ENCODE measurements around the gene EPDR1.

Gene EPDR1

DNA sequence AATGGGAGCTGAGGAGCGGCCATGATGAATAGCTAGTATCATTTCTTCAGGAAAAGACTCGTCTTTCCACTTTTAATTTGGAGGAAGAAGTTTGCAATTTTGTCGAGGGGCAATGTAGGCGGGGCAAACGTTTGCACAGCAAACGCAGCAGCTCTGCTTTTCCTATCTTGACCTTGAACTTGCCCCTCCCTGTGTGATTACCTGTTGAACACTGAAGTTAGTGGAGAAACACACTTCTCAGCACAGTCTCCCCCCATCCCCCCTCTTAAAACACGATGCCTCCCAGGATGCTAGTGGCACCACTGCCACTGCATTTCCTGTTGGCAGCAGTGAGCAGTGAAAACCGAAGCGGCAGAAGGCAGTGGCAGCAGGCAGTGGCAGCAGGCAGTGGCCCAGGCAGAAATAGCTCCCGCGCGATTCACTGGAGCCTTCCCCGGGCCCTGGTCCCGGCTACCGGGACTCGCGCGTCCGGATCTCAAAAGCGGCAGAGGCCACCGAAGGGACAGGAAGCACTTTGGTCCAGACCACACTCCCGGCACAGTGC is at the start of gene EPDR1:
Gene EPDR1, plus strand, starts transcription at position 336 of the 544 bp plus-strand sequence. CDS start 300 bp downstream, outside the sequence.
- DNase-seq: no peak

- DNase-seq: no peak
Observed at GRCh38 chr7:37882086-37882485, 38.4 kb upstream of the EPDR1 start.

DNA sequence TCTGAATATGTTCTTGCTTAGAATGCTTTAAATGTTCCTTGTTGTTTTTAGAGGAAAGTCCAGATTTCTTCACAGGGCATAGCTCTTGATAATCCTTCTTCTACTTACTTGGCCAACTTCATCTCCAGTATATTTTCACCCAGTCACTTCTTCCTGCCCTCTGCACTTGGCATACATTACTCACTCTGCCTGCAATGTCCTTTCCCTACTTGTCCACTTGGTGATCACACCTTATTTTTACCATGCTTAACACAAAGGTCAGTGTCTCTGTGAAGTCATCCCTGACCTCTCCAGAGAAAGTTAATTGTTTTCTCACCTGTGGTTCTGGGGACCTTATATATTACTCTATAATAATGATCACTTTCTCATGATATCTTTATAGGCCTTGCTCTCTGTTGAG is 27.1 kb upstream of the EPDR1 start:
- DNase-seq: no peak

GRCh38 chr7:37894671-37895070 is 25.8 kb upstream of the EPDR1 start:
- no peak for DNase-seq

DNA sequence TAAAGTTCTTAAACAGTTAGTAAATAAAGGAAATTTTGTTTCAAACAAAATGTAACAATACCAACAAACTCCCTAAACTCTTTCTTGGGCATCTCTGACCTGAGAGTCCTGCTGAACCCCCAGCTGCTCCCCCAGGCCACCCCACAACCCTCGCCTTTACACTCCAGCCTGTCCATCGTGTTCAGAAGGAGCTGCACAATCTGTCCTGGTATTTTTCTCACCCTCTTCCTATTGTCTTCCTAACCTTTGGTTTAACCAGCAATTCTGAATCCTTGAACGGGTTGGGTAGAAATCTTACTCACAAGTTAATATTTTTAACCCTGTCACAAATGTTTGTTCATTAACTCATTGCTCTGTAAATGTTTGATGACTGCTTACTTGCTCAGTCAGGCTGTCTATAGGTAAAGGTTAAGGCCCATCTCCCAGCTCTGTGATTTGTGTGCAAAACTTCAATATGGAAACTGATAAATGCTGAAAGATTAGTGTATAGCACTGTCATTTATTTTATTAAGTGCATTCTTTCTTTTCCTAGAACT is 20.7 kb upstream of the EPDR1 start:
- DNase-seq: no peak

DNA sequence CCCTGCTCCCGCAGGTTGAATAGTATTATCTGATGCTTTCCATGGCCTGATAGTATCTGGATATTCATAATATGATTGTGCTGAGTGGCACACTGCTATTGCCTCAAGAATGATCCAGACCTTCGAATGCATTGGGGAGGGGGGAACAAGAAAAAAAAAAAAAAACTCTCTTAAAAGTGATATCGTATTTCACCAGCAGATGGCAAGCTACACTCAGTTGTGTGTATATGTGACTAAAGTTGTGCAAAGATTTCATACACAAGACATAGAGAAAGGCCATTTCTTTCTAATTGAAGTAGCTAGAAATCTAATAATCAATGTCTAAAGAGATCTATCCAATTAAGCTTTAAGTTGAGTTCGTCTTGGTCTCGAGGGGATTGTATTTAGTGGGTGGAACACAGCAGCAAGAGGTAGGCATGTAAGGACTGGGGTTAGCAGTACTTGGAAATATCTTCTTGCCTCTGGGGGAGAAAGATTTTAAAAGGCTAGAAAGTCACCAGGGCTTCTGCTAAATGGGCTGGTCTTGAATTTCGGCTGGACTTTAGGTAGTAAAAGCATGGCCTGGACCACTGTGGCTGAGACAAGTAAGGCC is 19.1 kb upstream of the EPDR1 start:
- no peak for DNase-seq

GRCh38 chr7:37901890-37902524 is 18.4 kb upstream of the EPDR1 start:
- no peak for DNase-seq

GRCh38 chr7:37908221-37908788 is 12.1 kb upstream of the EPDR1 start:
- no peak for DNase-seq

GRCh38 chr7:37912756-37913155 is 7.7 kb upstream of the EPDR1 start:
- DNase-seq: no peak

DNA sequence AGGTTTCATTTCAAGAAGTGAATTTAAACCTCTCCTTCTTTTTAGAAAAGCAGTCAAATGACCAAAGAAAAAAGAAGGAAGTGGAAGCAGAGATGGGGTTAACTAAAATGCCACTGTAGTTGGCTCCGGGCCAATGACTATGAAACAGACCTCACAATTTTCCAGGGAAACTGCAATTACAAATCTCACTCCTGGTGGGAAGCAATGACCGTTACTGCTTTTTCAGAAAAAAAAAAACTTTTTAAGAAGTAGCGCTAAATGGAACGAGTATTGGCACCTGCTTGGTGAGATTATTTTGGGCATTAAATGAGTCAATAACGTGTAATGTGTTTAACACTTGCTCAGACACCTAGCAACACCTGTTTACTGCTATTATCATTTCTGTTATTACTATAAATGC is 5.0 kb upstream of the EPDR1 start:
- no peak for DNase-seq

DNA sequence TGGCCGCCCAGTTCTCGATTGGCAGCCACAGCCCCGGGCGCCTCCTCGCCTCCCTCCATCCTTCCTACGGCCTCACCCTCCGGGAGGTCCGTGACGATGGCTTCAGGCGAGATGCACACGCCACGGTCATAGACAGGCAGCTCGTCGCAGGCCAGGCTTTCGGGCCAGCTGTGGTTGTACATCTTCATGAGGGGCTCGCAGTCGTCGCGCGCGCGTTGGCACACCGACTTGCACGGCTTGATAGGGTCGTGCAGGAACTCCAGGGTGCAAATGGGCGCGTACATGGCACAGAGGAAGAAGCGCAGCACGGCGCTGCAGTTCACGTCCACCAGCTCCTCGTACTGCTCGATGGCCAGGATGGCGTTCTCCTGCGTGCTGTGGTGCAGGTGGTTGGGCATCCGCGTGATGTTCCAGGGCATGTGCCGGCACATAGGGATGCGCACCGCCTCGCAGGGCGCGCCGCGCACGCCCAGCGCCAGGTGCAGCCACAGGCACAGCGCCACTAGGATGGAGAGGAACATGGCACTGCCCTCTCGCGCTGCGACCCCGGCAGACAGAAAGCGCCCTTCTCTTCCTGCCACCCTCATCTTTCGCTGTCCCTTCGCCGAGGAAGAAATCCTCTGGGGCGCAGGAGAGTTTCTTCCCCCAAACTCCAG is 4.3 kb upstream of the EPDR1 start:
- DNase-seq: no peak

- no peak for DNase-seq
Observed at GRCh38 chr7:37916673-37917660, 3.5 kb upstream of the EPDR1 start, which contains the start of gene SFRP4. Gene SFRP4, minus strand, starts transcription at chr7:37916817. Its CDS starts 280 bp downstream, at chr7:37916537.

DNA sequence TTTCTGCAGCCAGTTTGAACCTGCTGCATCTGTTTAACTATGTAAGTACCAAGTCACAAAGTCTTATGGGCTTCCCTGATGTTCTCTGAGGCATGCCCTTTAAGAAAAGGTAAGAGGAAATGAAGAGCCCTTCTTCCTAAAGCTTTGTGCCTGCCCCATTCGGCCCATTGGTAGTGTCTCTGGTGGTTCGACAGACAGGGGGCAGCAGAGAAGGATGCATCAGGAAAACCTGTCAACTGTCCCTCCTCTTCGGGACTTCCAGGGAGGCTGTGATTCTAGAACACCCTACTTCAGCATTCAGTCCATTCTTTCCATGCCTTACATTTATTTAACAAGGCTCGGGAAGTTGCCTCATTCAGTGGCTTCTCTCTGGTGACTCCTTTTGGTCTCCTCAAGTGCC is 1.9 kb upstream of the EPDR1 start:
- no peak for DNase-seq

DNA sequence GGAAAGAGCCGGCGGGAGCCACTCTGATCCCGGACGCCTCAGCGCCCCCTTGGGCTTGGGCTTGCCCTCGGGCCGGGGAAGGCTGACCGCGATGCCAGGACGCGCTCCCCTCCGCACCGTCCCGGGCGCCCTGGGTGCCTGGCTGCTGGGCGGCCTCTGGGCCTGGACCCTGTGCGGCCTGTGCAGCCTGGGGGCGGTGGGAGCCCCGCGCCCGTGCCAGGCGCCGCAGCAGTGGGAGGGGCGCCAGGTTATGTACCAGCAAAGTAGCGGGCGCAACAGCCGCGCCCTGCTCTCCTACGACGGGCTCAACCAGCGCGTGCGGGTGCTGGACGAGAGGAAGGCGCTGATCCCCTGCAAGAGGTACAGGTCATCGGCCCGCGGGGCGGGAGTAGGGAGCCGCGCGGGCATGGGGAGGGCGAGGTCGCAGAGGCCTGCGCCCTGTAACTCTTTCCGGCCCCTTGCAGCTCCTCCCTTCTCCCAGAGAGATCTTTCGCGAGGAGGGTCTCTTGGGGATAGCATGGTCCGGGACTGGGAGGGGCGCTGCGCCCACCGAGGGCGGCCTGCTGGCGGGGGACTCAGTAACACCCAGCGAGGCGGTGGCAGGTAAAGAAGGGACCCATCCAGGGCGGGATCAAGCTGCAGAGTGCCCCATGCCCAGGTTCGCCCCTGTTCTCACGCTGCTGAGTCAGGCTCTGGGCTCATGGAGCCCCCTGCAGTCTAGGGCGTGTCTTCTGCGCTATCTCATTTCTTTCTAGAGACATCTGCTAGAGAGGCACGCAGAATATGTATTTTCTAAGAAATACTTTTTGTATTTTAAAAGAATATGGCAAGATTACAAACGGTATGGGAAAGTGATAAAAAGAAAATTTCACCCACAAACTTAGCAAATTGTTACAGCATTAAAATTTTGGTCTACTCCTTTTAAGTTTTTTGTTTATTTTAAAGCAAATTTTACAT is 687 bp downstream of the EPDR1 start:
- no peak for DNase-seq

- DNase-seq: no peak
Observed at GRCh38 chr7:37921876-37922275, 1.4 kb downstream of the EPDR1 start.

DNA sequence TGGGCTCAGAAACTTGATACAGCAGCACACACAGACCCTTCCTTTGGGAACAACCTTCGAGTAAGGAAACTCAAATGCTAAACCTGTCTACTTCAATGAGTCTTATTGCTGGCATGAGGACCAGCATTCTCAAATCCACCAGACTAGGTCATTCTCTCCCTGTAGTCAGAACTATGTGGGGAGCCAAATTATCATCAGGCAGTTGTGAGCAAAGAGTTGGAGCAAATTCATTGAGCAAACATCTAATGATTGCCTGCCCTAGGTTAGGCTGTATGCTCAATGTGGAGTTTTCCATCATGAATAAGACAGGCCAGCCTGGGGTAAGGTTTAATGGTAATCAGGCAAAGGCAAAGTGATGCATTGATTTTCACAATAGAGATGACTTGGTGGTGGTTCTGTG is 3.6 kb downstream of the EPDR1 start:
- DNase-seq: no peak

GRCh38 chr7:37924491-37925041 is 4.1 kb downstream of the EPDR1 start:
- no peak for DNase-seq

DNA sequence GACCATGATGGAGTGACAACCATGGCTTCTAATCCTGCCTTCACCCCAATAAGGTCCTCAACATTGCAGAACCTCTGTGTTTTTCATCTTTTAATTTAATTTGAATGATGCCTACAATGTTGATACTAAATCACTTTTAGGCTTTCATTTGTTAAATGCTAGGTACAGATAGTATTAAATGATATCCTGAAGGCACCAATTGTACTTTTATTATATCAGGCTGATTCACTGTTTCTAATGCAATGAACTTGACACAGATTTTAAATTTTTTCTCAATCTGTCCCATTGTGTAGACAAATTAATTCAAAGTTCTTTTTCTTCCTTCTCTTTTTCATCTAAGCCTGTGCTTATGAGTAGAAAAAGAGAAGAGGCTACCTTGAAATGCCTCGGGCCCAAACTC is 5.2 kb downstream of the EPDR1 start:
- DNase-seq: no peak

GRCh38 chr7:37927773-37928444 is 7.5 kb downstream of the EPDR1 start:
- no peak for DNase-seq

DNA sequence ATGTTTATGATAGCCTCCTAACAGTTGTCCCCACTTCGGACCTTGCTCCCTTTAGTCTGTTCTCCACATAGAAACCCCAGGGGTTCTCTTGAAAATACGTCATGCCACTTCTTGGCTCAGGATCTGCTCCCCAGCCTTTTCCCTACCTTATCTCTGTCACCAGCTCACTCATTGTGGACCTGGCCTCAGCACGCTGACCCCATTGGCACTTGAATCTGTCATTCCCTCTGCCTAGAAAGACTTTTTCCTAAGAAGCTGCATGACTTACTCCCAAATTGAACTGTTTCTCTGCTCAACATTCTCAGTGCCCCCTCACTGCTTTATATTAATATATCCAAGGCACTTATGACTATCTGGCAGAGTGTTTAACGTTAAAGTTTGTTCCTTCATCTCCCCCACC is 8.4 kb downstream of the EPDR1 start:
- no peak for DNase-seq

All from NCI-H2029 treated with DMSO at 0.1 percent for 48 hours (cell line).